ENCODE measurements around the gene AMHR2. TPM values are rescaled to one million over a fixed set of nuclear protein-coding genes. Genes with fewer than 3 reads are reported as not detected.
A peak's percentile ranks its signal among the peaks of the same experiment; 100 is the strongest.

AMHR2 gene
- total and polyA plus RNA-seq, 2 of the 4 experiments (the other 2 are of a cell fraction), result not detected

- Histone ChIP-seq H2BK15ac (ENCODE audit: low read depth, low read length) (peak within 1 kb of the TSS; percentile 80; the same call in 2 of the 3 replicates), H3K27ac (ENCODE audit: insufficient read depth, low read length) (peak within 1 kb of the TSS; percentile 92), H3K14ac (replicated peaks; ENCODE audit: low read depth, low read length) (peak within 1 kb of the TSS; percentile 98), H3K4me1 (ENCODE audit: control insufficient read depth, insufficient read depth, low read length) (peaks cover 8% of the 10 kb centered on the region), H4K91ac (ENCODE audit: insufficient read depth, low read depth, low read length) (peak within 1 kb of the TSS; percentile 79), H4K5ac (ENCODE audit: low read depth, low read length) (peak within 1 kb of the TSS; percentile 95), H4K20me1 (ENCODE audit: insufficient read depth, low read length) (no peaks in the 10 kb centered on the region), H2BK20ac (ENCODE audit: low read depth, low read length) (peak within 1 kb of the TSS; percentile 52), H3K18ac (ENCODE audit: low read depth, low read length) (peak within 1 kb of the TSS; percentile 94), H3K23ac (ENCODE audit: low read depth, low read length) (peak within 1 kb of the TSS; percentile 97), H3K9me1 (ENCODE audit: insufficient read depth, low read length) (no peaks in the 10 kb centered on the region; the same call in 1 of the 2 replicates), H3K4me2 (ENCODE audit: low read depth, low read length) (peak within 1 kb of the TSS; percentile 97), H3K4me3 (ENCODE audit: insufficient read depth, low read depth, low read length) (peak within 1 kb of the TSS; percentile 86), H2BK5ac (ENCODE audit: low read depth, low read length, poor library complexity, severe bottlenecking) (peak within 1 kb of the TSS; percentile 95), H2AK9ac (replicated peaks; ENCODE audit: low read depth, low read length, poor library complexity) (peak within 1 kb of the TSS; percentile 92), H2AFZ (replicated peaks; ENCODE audit: low read length, poor library complexity) (peak within 1 kb of the TSS; percentile 87), H3K56ac (ENCODE audit: extremely low read depth, insufficient read depth, low read length) (peak within 1 kb of the TSS; percentile 91), H3K36me3 (ENCODE audit: control insufficient read depth, insufficient read depth, low read length) (peaks cover 13% of the 10 kb centered on the region; the same call in 1 of the 2 replicates), H2BK120ac (ENCODE audit: low read depth, low read length) (peak within 1 kb of the TSS; percentile 77), H2AK5ac (ENCODE audit: low read depth, low read length) (peak within 1 kb of the TSS; percentile 75), H3K9ac (ENCODE audit: low read depth, low read length) (peak within 1 kb of the TSS; percentile 88), H3K9me3 (ENCODE audit: control insufficient read depth, insufficient read depth, low read length) (no peaks in the 10 kb centered on the region), H4K8ac (ENCODE audit: low read depth in 2 of 2, low read length in 2 of 2) (peak within 1 kb of the TSS; percentile 65 to 96), H3K27me3 (ENCODE audit: control insufficient read depth, insufficient read depth, low read length) (no peaks in the 10 kb centered on the region), H3K4ac (ENCODE audit: low read depth, low read length) (peak within 1 kb of the TSS; percentile 93), H3K79me1 (ENCODE audit: low read depth in 1 of 2, low read length in 2 of 2) (peaks cover 22 to 32% of the 10 kb centered on the region in 2 experiments)
- in situ Hi-C loops (cut with MboI; ENCODE audit: low sequenced_read_pairs) (no loop called here), dilution Hi-C loops (cut with HindIII; ENCODE audit: low sequenced_read_pairs, unreplicated experiment) (no loop called here), intact Hi-C loops (cut with micrococcal nuclease) (no loop called here)
- WGBS, 2 experiments (ENCODE audit: extremely low coverage in 2 of 2, insufficient read length in 1 of 2), result 5% methylated on average over 7 of the region's 31 CpGs; no CpG with 5 or more reads in 1 of the 2 experiments
- CTCF ChIA-PET, result interaction anchor here (1.0 kb wide), 2 partner anchors 20 to 120 kb away, joined by 3 to 5 read pairs; partner anchors contain the start of gene AAAS
- ATAC-seq (ENCODE audit: low read depth) (peak; percentile 99), DNase-seq (peak; percentile 99)
- POLR2A ChIA-PET (ENCODE audit: unreplicated experiment), result interaction anchor here (0.5 to 0.8 kb wide), 3 partner anchors 14 to 189 kb away, joined by 3 to 4 read pairs (median 4); no protein-coding TSS in a partner anchor
- TF ChIP-seq ELK1 (IDR thresholded peaks at IDR 0.05; ENCODE audit: borderline replicate concordance, low read depth, low read length) (no peak), USF2 (IDR thresholded peaks at IDR 0.05; ENCODE audit: low read depth, low read length) (peak; percentile 61; the same call in 1 of the 2 replicates), CEBPB (IDR thresholded peaks at IDR 0.05; ENCODE audit: low read depth, low read length) (peak; percentile 89), MAZ (IDR thresholded peaks at IDR 0.05; ENCODE audit: borderline replicate concordance, low read depth, low read length) (peak; percentile 38; the same call in 1 of the 2 replicates), MXI1 (IDR thresholded peaks at IDR 0.05; ENCODE audit: borderline replicate concordance, low read depth, low read length) (peak; percentile 40; the same call in 1 of the 2 replicates), POLR2A (IDR thresholded peaks at IDR 0.05; ENCODE audit: low read depth, low read length) (peak; percentile 92), FOS (IDR thresholded peaks at IDR 0.05; ENCODE audit: low read depth, low read length) (no peak)
- BruUV-seq (replicated peaks), result no TSS peak
Measured at GRCh38 chr12:53441040-53441833, 17.6 kb downstream of the AMHR2 start, which contains the start of gene PRR13. TSS of gene PRR13 (plus strand) at chr12:53441734. CDS start at chr12:53442715, 981 bp downstream.

All from IMR-90 (cell line).